OCI-LY1 (cell line): ENCODE measurements around the gene CALHM1.

Experiments used
- EZH2 ChIP-seq: fragments of 200-600 bp; sonication (generic), shearing (Covaris generic); IDR thresholded peaks from 2 replicates; pipeline ENCODE4 v1.8.0; 2017; ENCODE audit warnings: borderline replicate concordance, mixed run types, mild to moderate bottlenecking, antibody characterized with exemption, low read length, moderate library complexity, mixed read lengths
- TF ChIP-seq, protein P1 (sequence below): fragments of 200-600 bp; sonication (generic), shearing (Covaris generic); IDR thresholded peaks from 2 replicates; pipeline ENCODE4 v1.5.1; 2017; ENCODE audit warnings: mild to moderate bottlenecking, antibody characterized with exemption, low read length, moderate library complexity, mixed read lengths

DNA sequence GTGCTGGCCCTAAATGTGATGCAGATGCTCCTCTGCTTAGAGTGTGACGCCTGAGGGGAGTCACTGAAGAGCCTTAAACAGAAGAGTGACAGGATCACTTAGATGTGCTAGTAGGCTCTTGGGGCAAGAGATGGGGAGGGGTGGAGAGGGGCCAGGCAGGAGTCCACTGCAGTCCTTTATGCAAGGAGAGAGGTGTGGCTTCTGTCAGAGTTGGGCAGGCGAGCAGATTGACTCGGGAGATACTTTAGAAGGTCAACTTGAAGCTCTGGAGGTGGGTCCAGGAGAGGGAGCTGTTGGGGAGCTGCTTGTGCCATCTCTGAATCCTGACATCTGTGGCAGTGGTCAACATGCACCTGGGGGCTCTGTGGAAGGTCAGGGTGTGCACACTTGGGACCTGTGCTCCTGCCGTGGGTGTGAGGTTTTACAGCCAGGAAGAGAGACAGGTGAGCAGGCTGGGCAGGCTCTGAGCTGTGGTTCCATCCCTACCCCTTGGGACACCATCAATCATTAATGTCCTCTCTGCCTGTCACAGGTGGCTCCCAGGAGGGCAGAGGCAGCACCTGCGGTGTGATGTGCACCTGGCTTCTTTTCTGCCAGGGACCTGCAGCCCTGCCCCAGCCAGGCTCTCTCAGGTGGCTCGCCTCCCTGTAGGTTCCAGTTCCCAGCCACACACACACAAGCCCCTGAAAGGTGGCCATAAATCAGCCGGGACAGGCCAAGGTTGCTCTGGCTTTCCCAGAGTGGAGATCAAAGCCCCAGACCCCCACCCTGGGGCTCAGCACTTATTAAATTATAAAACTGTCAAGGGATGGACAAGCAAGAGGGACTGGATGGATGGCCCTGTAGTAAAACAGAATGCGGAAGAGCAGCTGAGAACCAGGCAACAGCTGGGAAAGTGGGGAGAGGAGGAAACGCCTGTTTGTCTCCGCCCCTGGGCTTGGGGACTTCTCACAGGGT, 48.8 kb upstream of the CALHM1 start:
- TF ChIP-seq, protein P1, sequence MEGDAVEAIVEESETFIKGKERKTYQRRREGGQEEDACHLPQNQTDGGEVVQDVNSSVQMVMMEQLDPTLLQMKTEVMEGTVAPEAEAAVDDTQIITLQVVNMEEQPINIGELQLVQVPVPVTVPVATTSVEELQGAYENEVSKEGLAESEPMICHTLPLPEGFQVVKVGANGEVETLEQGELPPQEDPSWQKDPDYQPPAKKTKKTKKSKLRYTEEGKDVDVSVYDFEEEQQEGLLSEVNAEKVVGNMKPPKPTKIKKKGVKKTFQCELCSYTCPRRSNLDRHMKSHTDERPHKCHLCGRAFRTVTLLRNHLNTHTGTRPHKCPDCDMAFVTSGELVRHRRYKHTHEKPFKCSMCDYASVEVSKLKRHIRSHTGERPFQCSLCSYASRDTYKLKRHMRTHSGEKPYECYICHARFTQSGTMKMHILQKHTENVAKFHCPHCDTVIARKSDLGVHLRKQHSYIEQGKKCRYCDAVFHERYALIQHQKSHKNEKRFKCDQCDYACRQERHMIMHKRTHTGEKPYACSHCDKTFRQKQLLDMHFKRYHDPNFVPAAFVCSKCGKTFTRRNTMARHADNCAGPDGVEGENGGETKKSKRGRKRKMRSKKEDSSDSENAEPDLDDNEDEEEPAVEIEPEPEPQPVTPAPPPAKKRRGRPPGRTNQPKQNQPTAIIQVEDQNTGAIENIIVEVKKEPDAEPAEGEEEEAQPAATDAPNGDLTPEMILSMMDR = no peak
- TF ChIP-seq EZH2 = no peak
